Left lung (tissue), 10 donors: ENCODE measurements around the gene TMPRSS11E. TPM values are rescaled to one million over a fixed set of nuclear protein-coding genes. Genes with fewer than 3 reads are reported as not detected.
A peak's percentile ranks its signal among the peaks of the same experiment; 100 is the strongest.
"Not testable (repeated sequence)": the region's sequence is repeated elsewhere in the genome, so short reads cannot be mapped to it uniquely, and the experiment has no call there.

Source experiments
- ATAC-seq: fragments of 200-7000 bp; cut with Tn5 transposase; one replicate; pipeline ENCODE4 v1.9.1; 2020; ENCODE audit warnings: moderate library complexity
- DNase-seq, 4 donors: peaks; one replicate each; pipeline ENCODE4 v3.0.0-alpha.2; 2013 to 2020
- H3K27ac ChIP-seq, 2 donors: fragments of 200-600 bp; sonication (generic) in 1 of 2; one replicate each; pipeline versions ENCODE4 v1.5.0 to v1.8.0; 2020 to 2021
- H3K27me3 ChIP-seq, 2 donors: fragments of 200-600 bp; sonication (generic) in 1 of 2; one replicate each; pipeline versions ENCODE4 v1.5.0 to v1.8.0; 2020 to 2021
- H3K36me3 ChIP-seq, 2 donors: fragments of 200-600 bp; sonication (generic) in 1 of 2; one replicate each; pipeline versions ENCODE4 v1.5.0 to v1.8.0; 2020 to 2021
- H3K4me1 ChIP-seq, 2 donors: fragments of 200-600 bp; one replicate each; pipeline ENCODE4 v1.8.0; 2021
- H3K4me3 ChIP-seq, 2 donors: fragments of 200-600 bp; sonication (generic) in 1 of 2; one replicate each; pipeline versions ENCODE4 v1.5.0 to v1.8.0; 2020 to 2021; ENCODE audit warnings: mild to moderate bottlenecking in 1 of 2
- H3K9me3 ChIP-seq, 2 donors: fragments of 200-600 bp; sonication (generic) in 1 of 2; one replicate each; pipeline versions ENCODE4 v1.5.0 to v1.8.0; 2020 to 2021
- CTCF ChIP-seq, 2 donors: fragments of 200-600 bp; sonication (generic) in 1 of 2; IDR thresholded peaks; one replicate each; pipeline versions ENCODE4 v1.5.0 to v1.8.0; 2021; ENCODE audit warnings: antibody characterized with exemption in 2 of 2
- intact Hi-C, 2 donors: fragments of 100-400 bp; cut with DNase I; formaldehyde crosslinking; loops; one replicate each; pipeline versions ENCODE4 v1.11.2 to v1.14.2; 2022
- polyA plus RNA-seq, 6 donors: library from polyadenylated mRNA; unstranded; fragments of 120-200 nt; gene quantifications; one replicate each; pipeline ENCODE4 v1.2.1, GENCODE V29; 2013; ENCODE audit not compliant: insufficient read length in 6 of 6
- total RNA-seq, 2 donors: library from RNA; stranded (reverse); fragmentation: NEBNext Ultra II Directional; extraction: Animal tissue kit (Norgen Biotek cat#: 25700); gene quantifications; one replicate each; pipeline ENCODE4 v1.2.1, GENCODE V29; 2021
- donor health status: DM: no; HTN: yes; CAD: no.
- donor health status: DM: no; HTN: no; CAD: no.

TMPRSS11E gene
- total and polyA plus RNA-seq, 8 donors, result 0.15 to 0.55 (median 0.19) TPM; not detected in 2

GRCh38 chr4:68494688-68495087, 47.4 kb downstream of the TMPRSS11E start:
- intact Hi-C loops, result no loop called here
- Histone ChIP-seq H3K4me3 (no peak overlapping the region), H3K36me3 (no peaks in the 10 kb centered on the region), H3K27ac (no peak overlapping the region), H3K9me3 (no peaks in the 10 kb centered on the region), H3K27me3 (no peaks in the 10 kb centered on the region), H3K4me1 (no peaks in the 10 kb centered on the region)
- DNase-seq (no peak), ATAC-seq (no peak)
- no peak for TF ChIP-seq CTCF (IDR thresholded peaks at IDR 0.05)

- no peaks in the 10 kb centered on the region for H3K9me3 ChIP-seq
- no peak overlapping the region for H3K27ac ChIP-seq
- peak in 3 of 4 donors; percentile 31 to 73 (median 34) for DNase-seq
- no peaks in the 10 kb centered on the region for H3K4me1 ChIP-seq
- H3K27me3 ChIP-seq, result no peaks in the 10 kb centered on the region
- intact Hi-C loops, result no loop called here
- no peak overlapping the region for H3K4me3 ChIP-seq
- peak; percentile 98 for ATAC-seq
- peak; percentile 76 to 85 for TF ChIP-seq CTCF (IDR thresholded peaks at IDR 0.05)
- H3K36me3 ChIP-seq, result no peaks in the 10 kb centered on the region
Observed at GRCh38 chr4:68498413-68499007, 51.2 kb downstream of the TMPRSS11E start.

GRCh38 chr4:68499021-68499420, 51.8 kb downstream of the TMPRSS11E start:
- Histone ChIP-seq H3K36me3 (no peaks in the 10 kb centered on the region), H3K27me3 (no peaks in the 10 kb centered on the region), H3K4me1 (no peaks in the 10 kb centered on the region), H3K27ac (no peak overlapping the region), H3K9me3 (no peaks in the 10 kb centered on the region), H3K4me3 (no peak overlapping the region)
- DNase-seq (no peak), ATAC-seq (peak; percentile 14)
- no peak for TF ChIP-seq CTCF (IDR thresholded peaks at IDR 0.05)
- intact Hi-C loops, result no loop called here

- ATAC-seq, intact Hi-C loops, H3K36me3 ChIP-seq, H3K27me3 ChIP-seq, H3K9me3 ChIP-seq, DNase-seq, H3K27ac ChIP-seq, H3K4me3 ChIP-seq, H3K4me1 ChIP-seq: not testable (repeated sequence)
Observed at GRCh38 chr4:68503462-68503861, 56.2 kb downstream of the TMPRSS11E start.

GRCh38 chr4:68504836-68505235, 57.6 kb downstream of the TMPRSS11E start:
- H3K36me3 ChIP-seq, H3K27ac ChIP-seq, ATAC-seq, H3K4me3 ChIP-seq, intact Hi-C loops, H3K4me1 ChIP-seq, DNase-seq, H3K9me3 ChIP-seq, H3K27me3 ChIP-seq: not testable (repeated sequence)

- intact Hi-C loops, H3K27ac ChIP-seq, H3K36me3 ChIP-seq, DNase-seq, H3K4me3 ChIP-seq, ATAC-seq, H3K9me3 ChIP-seq, H3K4me1 ChIP-seq, H3K27me3 ChIP-seq: not testable (repeated sequence)
Observed at GRCh38 chr4:68505452-68505851, 58.2 kb downstream of the TMPRSS11E start.

- H3K9me3 ChIP-seq, result no peaks in the 10 kb centered on the region
- H3K27ac ChIP-seq, result no peak overlapping the region
- no peak overlapping the region for H3K4me3 ChIP-seq
- DNase-seq, result no peak
- no peak for TF ChIP-seq CTCF (IDR thresholded peaks at IDR 0.05)
- no peak for ATAC-seq
- intact Hi-C loops, result no loop called here
- no peaks in the 10 kb centered on the region for H3K27me3 ChIP-seq
- no peaks in the 10 kb centered on the region for H3K36me3 ChIP-seq
- no peaks in the 10 kb centered on the region for H3K4me1 ChIP-seq
Observed at GRCh38 chr4:68518889-68519288, 71.6 kb downstream of the TMPRSS11E start.
